CD8-positive, alpha-beta memory T cell (primary cell): ENCODE results near the gene PCYT1B. TPM values are rescaled to one million over a fixed set of nuclear protein-coding genes. Genes with fewer than 3 reads are reported as not detected.

Source experiments
- CTCF ChIA-PET: fragments of 350-600 bp; sonication (Branson Sonifier 250); formaldehyde crosslinking; loops from one replicate; lab custom pipeline; 2021; ENCODE audit warnings: antibody characterized with exemption; lab: Charles Lee
- POLR2A ChIA-PET: fragments of 350-600 bp; sonication (Branson Sonifier 250); formaldehyde crosslinking; loops from one replicate; lab custom pipeline; 2021; ENCODE audit warnings: antibody characterized with exemption; lab: Charles Lee
- DNase-seq, 5 donors: peaks; one replicate each; pipeline versions ENCODE4 v3.0.0 to v3.0.0-alpha.2; 2020 to 2022; ENCODE audit warnings: mixed read lengths in 1 of 5
- H3K27ac ChIP-seq: one replicate; pipeline ENCODE4 v1.7.0; 2013; ENCODE audit warnings: low read depth, mild to moderate bottlenecking, low read length, moderate library complexity
- H3K27me3 ChIP-seq: 2 replicates; pipeline ENCODE4 v1.7.0; 2013; ENCODE audit warnings: low read length, mild to moderate bottlenecking; ENCODE audit not compliant: insufficient read depth, poor library complexity, severe bottlenecking
- H3K36me3 ChIP-seq: 2 replicates; pipeline ENCODE4 v1.7.0; 2013; ENCODE audit warnings: mild to moderate bottlenecking, low read length, moderate library complexity; ENCODE audit not compliant: insufficient read depth
- H3K4me1 ChIP-seq: 2 replicates; pipeline ENCODE4 v1.7.0; 2013; ENCODE audit warnings: mild to moderate bottlenecking, low read length, moderate library complexity; ENCODE audit not compliant: insufficient read depth
- H3K4me3 ChIP-seq: 2 replicates; pipeline ENCODE4 v1.7.0; 2013; ENCODE audit warnings: mild to moderate bottlenecking, low read length
- H3K9me3 ChIP-seq: 2 replicates; pipeline ENCODE4 v1.7.0; 2013; ENCODE audit warnings: mild to moderate bottlenecking, low read length
- H3K27ac Mint-ChIP-seq, 8 donors: one replicate each; pipeline ENCODE4 v1.8.0; 2020 to 2021; ENCODE audit warnings: mixed read lengths in 8 of 8, mild to moderate bottlenecking in 6 of 8, inconsistent platforms in 3 of 8, moderate library complexity in 3 of 8
- H3K27me3 Mint-ChIP-seq, 2 donors: one replicate each; pipeline ENCODE4 v1.8.0; 2020 to 2021; ENCODE audit warnings: mixed read lengths in 2 of 2, mild to moderate bottlenecking in 1 of 2, moderate library complexity in 1 of 2
- H3K36me3 Mint-ChIP-seq, 3 donors: one replicate each; pipeline ENCODE4 v1.8.0; 2020 to 2021; ENCODE audit warnings: mixed read lengths in 3 of 3, inconsistent platforms in 1 of 3, mild to moderate bottlenecking in 1 of 3
- H3K4me1 Mint-ChIP-seq, 3 donors: one replicate each; pipeline ENCODE4 v1.8.0; 2020 to 2021; ENCODE audit warnings: mixed read lengths in 3 of 3, inconsistent platforms in 1 of 3, mild to moderate bottlenecking in 1 of 3
- H3K4me3 Mint-ChIP-seq, 7 donors: one replicate each; pipeline ENCODE4 v1.8.0; 2020 to 2021; ENCODE audit warnings: mixed read lengths in 7 of 7, mild to moderate bottlenecking in 6 of 7, moderate library complexity in 4 of 7, inconsistent platforms in 2 of 7
- H3K9me3 Mint-ChIP-seq, 5 donors: one replicate each; pipeline ENCODE4 v1.8.0; 2020 to 2022; ENCODE audit warnings: mixed read lengths in 5 of 5, mild to moderate bottlenecking in 3 of 5, moderate library complexity in 2 of 5, inconsistent platforms in 1 of 5
- polyA plus RNA-seq: library from polyadenylated mRNA; unstranded; fragments of 300-500 nt; fragmentation: Illumina TruSeq; gene quantifications from one replicate; pipeline ENCODE4 v1.2.3, GENCODE V29; 2021
- total RNA-seq, 2 experiments: library from RNA; stranded (reverse); gene quantifications; one replicate each; pipeline ENCODE4 v1.2.3, GENCODE V29; 2021

PCYT1B gene
- total and polyA plus RNA-seq, 3 experiments from 2014 or later, result not detected

DNA sequence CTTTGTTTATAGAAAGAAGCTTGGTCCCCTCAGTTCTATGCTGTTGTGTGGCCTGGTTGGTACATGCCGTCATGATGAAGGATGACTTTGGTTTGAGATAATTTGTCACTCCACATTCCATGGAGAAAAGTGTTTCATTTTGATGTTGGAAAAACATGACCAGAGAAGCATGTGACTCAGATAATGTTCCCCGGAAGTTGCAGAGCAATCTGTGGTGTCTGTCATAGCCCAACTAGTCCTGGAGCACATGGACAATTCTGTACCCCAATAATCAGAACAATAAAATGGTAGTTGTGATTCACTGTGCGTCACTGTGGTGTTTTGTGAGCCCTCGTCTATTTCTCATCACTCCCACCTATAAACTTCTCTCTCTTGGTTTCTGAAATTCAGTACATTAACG is 97.0 kb downstream of the PCYT1B start:
- Mint-ChIP-seq H3K27ac (no peak overlapping the region), H3K36me3 (peaks cover 0 to 3% (median 0%) of the 10 kb centered on the region in 3 donors), H3K4me3 (no peak overlapping the region), H3K9me3 (no peaks in the 10 kb centered on the region), H3K4me1 (no peaks in the 10 kb centered on the region), H3K27me3 (no peaks in the 10 kb centered on the region)
- H3K4me1 ChIP-seq, result no peaks in the 10 kb centered on the region
- H3K9me3 ChIP-seq, result no peaks in the 10 kb centered on the region
- ChIA-PET POLR2A (no interaction called here), CTCF (no interaction called here)
- H3K27ac ChIP-seq, result no peak overlapping the region
- H3K27me3 ChIP-seq, result no peaks in the 10 kb centered on the region
- H3K36me3 ChIP-seq, result no peaks in the 10 kb centered on the region
- no peak overlapping the region for H3K4me3 ChIP-seq
- DNase-seq, result no peak

DNA sequence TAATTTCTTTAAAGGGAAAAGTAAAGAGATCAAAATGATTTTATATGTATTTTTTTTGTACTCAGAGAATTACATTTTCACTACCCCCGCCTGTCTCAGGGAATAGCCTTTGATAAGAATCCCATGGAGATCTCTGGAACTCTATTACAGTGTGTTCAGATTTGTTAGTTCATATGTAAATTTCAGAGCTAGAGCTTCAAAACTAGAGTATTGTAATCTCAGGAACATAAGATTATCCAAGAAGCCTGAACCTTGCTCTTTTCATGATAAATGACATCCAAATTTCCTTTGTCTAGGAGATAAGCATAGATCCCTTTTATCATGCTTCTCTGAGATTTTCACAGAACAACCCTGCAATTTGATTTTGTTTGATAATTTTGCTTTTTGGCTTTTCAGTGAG is 99.2 kb downstream of the PCYT1B start:
- CTCF ChIA-PET, result no interaction called here

DNA sequence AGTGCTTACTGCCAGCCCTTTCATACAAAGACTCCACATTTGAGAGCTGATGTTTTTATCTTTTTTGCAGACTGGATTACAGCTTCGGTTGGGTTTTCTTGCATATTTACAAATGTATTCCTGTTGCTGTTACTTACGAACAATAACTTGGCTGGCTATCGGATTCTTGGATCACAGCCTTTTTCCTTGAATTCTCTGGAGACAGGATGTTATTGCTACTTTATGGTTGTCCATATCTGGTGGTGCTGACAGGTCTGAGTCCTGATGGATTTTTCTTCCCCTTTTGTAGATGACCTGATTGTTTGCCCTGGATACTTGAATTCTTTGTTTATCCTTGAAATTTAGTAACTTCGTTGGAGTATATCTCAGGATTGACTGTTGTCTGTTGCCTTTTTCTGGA is 104.4 kb downstream of the PCYT1B start:
- Mint-ChIP-seq H3K9me3 (no peaks in the 10 kb centered on the region), H3K27ac (peak overlapping the region in 1 of 8 donors; percentile 27), H3K4me3 (no peak overlapping the region), H3K36me3 (peaks cover 0 to 49% (median 2%) of the 10 kb centered on the region in 3 donors), H3K27me3 (no peaks in the 10 kb centered on the region), H3K4me1 (no peaks in the 10 kb centered on the region)
- Histone ChIP-seq H3K4me3 (no peak overlapping the region), H3K27me3 (no peaks in the 10 kb centered on the region), H3K9me3 (no peaks in the 10 kb centered on the region), H3K36me3 (no peaks in the 10 kb centered on the region), H3K4me1 (no peaks in the 10 kb centered on the region), H3K27ac (no peak overlapping the region)
- DNase-seq, result no peak
- ChIA-PET CTCF (no interaction called here), POLR2A (no interaction called here)

More for the DNA sequence above, 99.2 kb downstream of the PCYT1B start:
- no peak for DNase-seq
- no peaks in the 10 kb centered on the region for H3K4me1 Mint-ChIP-seq
- no peaks in the 10 kb centered on the region for H3K27me3 ChIP-seq
- no peaks in the 10 kb centered on the region for H3K4me1 ChIP-seq
- H3K36me3 ChIP-seq, result no peaks in the 10 kb centered on the region
- no peaks in the 10 kb centered on the region for H3K9me3 ChIP-seq
- H3K36me3 Mint-ChIP-seq, result peaks cover 0 to 20% (median 2%) of the 10 kb centered on the region in 3 donors
- no peaks in the 10 kb centered on the region for H3K9me3 Mint-ChIP-seq
- H3K27ac Mint-ChIP-seq, result no peak overlapping the region
- POLR2A ChIA-PET, result interaction anchor here (0.6 kb wide), 1 partner anchor 84 kb away, joined by 6 read pairs; no protein-coding TSS in a partner anchor
- no peak overlapping the region for H3K4me3 ChIP-seq
- H3K4me3 Mint-ChIP-seq, result no peak overlapping the region
- no peaks in the 10 kb centered on the region for H3K27me3 Mint-ChIP-seq
- H3K27ac ChIP-seq, result no peak overlapping the region

DNA sequence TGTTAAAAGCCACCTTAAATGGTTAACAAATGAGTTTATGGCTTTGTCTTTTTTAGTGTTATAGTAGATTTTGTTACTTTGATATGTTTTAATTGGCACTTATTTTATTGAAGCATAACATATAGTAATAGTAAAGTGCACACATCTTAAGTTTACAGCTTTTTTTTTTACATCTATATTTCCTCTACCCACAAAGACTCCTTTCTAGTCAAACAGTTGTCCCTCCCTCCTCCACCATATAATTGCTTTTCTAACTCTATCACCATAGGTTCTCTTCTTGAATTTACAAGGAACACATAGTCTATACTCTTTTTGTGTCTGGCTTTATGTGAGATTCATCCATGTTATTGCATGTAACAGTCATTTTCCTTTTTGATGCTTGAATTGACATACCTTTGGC is 110.6 kb downstream of the PCYT1B start:
- H3K27me3 ChIP-seq, result no peaks in the 10 kb centered on the region
- H3K36me3 ChIP-seq, result no peaks in the 10 kb centered on the region
- H3K4me3 ChIP-seq, result no peak overlapping the region
- ChIA-PET CTCF (no interaction called here), POLR2A (no interaction called here)
- H3K27ac ChIP-seq, result no peak overlapping the region
- H3K4me1 ChIP-seq, result no peaks in the 10 kb centered on the region
- no peak overlapping the region for H3K4me3 Mint-ChIP-seq
- H3K36me3 Mint-ChIP-seq, result peaks cover 0 to 53% (median 4%) of the 10 kb centered on the region in 3 donors
- no peaks in the 10 kb centered on the region for H3K9me3 ChIP-seq
- H3K27me3 Mint-ChIP-seq, result no peaks in the 10 kb centered on the region
- no peaks in the 10 kb centered on the region for H3K4me1 Mint-ChIP-seq
- DNase-seq, result no peak
- H3K27ac Mint-ChIP-seq, result no peak overlapping the region
- H3K9me3 Mint-ChIP-seq, result no peaks in the 10 kb centered on the region

DNA sequence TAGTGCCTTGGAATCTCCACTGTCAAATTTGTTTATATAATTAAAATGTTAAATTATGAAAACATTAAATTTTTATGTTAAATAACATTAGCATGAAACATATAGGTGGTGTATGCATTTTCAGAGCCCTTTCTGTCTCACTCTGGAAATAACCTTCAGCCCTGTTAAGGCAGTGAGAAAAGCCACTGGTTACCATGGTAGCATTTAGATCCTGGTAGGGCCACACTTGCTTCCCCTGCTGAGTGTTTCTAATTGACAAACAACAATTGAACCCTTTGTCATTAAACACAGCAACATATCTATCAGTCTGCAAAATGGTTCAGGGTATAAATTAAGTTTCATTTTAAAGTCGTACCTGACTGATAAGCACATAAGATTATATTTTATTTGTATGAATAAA is 118.5 kb downstream of the PCYT1B start:
- no peaks in the 10 kb centered on the region for H3K9me3 Mint-ChIP-seq
- Histone ChIP-seq H3K4me3 (no peak overlapping the region), H3K36me3 (no peaks in the 10 kb centered on the region), H3K27ac (no peak overlapping the region), H3K27me3 (no peaks in the 10 kb centered on the region), H3K9me3 (no peaks in the 10 kb centered on the region), H3K4me1 (no peaks in the 10 kb centered on the region)
- H3K4me3 Mint-ChIP-seq, result no peak overlapping the region
- H3K36me3 Mint-ChIP-seq, result peaks cover 0 to 78% (median 6%) of the 10 kb centered on the region in 3 donors
- ChIA-PET POLR2A (no interaction called here), CTCF (no interaction called here)
- no peak overlapping the region for H3K27ac Mint-ChIP-seq
- H3K4me1 Mint-ChIP-seq, result no peaks in the 10 kb centered on the region
- DNase-seq, result no peak
- H3K27me3 Mint-ChIP-seq, result peaks cover 0 to 2% of the 10 kb centered on the region in 2 donors

DNA sequence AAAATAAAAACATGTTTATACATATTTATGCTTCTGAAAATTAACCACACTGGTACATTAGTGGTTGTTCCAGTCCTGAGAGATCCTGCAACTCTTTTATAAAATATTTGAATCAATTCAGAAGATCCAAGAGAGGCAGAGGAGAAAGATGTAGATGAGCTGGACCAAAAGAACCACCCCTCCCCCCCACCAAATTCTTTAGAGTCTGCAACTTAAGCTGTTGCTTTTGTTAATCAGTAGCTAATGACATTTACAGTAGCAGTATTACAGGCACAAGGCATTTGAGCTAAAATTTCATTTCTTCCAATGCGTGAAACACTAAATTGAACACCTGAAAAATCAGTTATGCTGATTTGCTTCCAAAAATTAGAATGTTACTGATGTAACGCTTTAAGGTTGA is 120.5 kb downstream of the PCYT1B start:
- Histone ChIP-seq H3K4me3 (no peak overlapping the region), H3K9me3 (no peaks in the 10 kb centered on the region), H3K27me3 (no peaks in the 10 kb centered on the region), H3K4me1 (no peaks in the 10 kb centered on the region), H3K27ac (no peak overlapping the region), H3K36me3 (no peaks in the 10 kb centered on the region)
- no peak overlapping the region for H3K4me3 Mint-ChIP-seq
- CTCF ChIA-PET, result no interaction called here
- no peaks in the 10 kb centered on the region for H3K9me3 Mint-ChIP-seq
- POLR2A ChIA-PET, result no interaction called here
- H3K27me3 Mint-ChIP-seq, result peaks cover 0 to 2% of the 10 kb centered on the region in 2 donors
- H3K4me1 Mint-ChIP-seq, result no peaks in the 10 kb centered on the region
- H3K36me3 Mint-ChIP-seq, result peaks cover 0 to 76% (median 4%) of the 10 kb centered on the region in 3 donors
- peak overlapping the region in 1 of 8 donors; percentile 17 for H3K27ac Mint-ChIP-seq
- DNase-seq, result no peak

DNA sequence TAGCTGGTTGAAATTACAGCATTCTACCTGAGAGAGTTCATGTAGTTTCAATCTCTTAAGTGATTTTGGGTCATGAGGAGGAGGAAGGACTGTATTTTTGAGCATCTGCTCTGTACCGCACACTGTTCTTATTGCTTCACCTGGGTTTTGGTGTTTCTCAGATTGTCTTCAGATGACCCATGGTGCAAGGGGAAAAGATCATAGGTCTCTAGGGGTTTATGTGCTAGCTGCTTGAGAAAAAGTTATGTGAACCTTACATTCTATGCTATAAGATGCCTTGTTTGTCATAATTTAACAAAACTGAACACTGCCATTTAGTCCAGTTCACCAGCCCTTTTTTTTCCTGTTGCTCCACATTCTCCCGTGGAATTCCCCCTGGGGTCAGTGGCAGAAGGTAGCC is 121.7 kb downstream of the PCYT1B start:
- no peaks in the 10 kb centered on the region for H3K36me3 ChIP-seq
- no peak overlapping the region for H3K4me3 ChIP-seq
- H3K4me1 ChIP-seq, result no peaks in the 10 kb centered on the region
- DNase-seq, result no peak
- POLR2A ChIA-PET, result no interaction called here
- CTCF ChIA-PET, result no interaction called here
- H3K27ac ChIP-seq, result no peak overlapping the region
- H3K9me3 ChIP-seq, result no peaks in the 10 kb centered on the region
- peaks cover 0 to 2% of the 10 kb centered on the region in 2 donors for H3K27me3 Mint-ChIP-seq
- no peaks in the 10 kb centered on the region for H3K4me1 Mint-ChIP-seq
- H3K9me3 Mint-ChIP-seq, result no peaks in the 10 kb centered on the region
- no peak overlapping the region for H3K27ac Mint-ChIP-seq
- H3K27me3 ChIP-seq, result no peaks in the 10 kb centered on the region
- H3K4me3 Mint-ChIP-seq, result no peak overlapping the region
- peaks cover 4 to 77% (median 4%) of the 10 kb centered on the region in 3 donors for H3K36me3 Mint-ChIP-seq

DNA sequence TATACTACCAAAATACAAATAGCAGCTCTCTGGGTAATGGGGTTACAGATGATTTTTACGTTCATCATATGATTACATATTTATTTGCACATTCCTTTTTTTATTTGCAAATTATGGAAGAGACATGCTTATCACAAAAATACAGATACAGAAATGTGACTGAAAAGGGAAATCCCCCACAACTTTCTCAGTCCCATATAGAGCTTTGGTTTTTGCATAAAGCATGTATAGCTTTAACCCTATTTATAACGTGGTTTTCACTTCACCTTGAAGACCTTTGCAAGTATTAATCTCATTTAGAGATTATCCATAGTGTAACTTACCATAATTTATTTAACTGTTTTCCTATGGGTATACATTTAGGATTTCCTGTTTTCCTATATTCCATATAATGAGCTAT is 126.7 kb downstream of the PCYT1B start:
- Mint-ChIP-seq H3K4me3 (no peak overlapping the region), H3K4me1 (no peaks in the 10 kb centered on the region), H3K9me3 (no peaks in the 10 kb centered on the region), H3K27me3 (peaks cover 0 to 1% of the 10 kb centered on the region in 2 donors), H3K36me3 (peaks cover 4 to 56% (median 7%) of the 10 kb centered on the region in 3 donors), H3K27ac (peak overlapping the region in 2 of 8 donors; percentile 16 to 72)
- Histone ChIP-seq H3K4me3 (no peak overlapping the region), H3K27me3 (no peaks in the 10 kb centered on the region), H3K36me3 (no peaks in the 10 kb centered on the region), H3K27ac (no peak overlapping the region), H3K4me1 (no peaks in the 10 kb centered on the region), H3K9me3 (no peaks in the 10 kb centered on the region)
- ChIA-PET POLR2A (no interaction called here), CTCF (no interaction called here)
- no peak for DNase-seq
